Testis (tissue), 3 donors: Measurements from ENCODE around the gene TIMM10. TPM values are rescaled to one million over a fixed set of nuclear protein-coding genes. Genes with fewer than 3 reads are reported as not detected.

ENCODE experiments used
- DNase-seq: peaks from one replicate; pipeline ENCODE4 v3.0.0-alpha.2; 2019
- H3K27ac ChIP-seq, 2 donors: fragments of 200-600 bp; sonication (generic); one replicate each; pipeline ENCODE4 v1.5.1; 2019
- H3K27me3 ChIP-seq: fragments of 200-600 bp; sonication (generic); one replicate; pipeline ENCODE4 v1.5.1; 2019
- H3K36me3 ChIP-seq: fragments of 200-600 bp; sonication (generic); one replicate; pipeline ENCODE4 v1.5.1; 2017; ENCODE audit warnings: low read depth; ENCODE audit errors: missing control alignments
- H3K4me1 ChIP-seq: fragments of 200-600 bp; sonication (generic); one replicate; pipeline ENCODE4 v1.5.1; 2019
- H3K4me3 ChIP-seq, 2 donors: fragments of 200-600 bp; sonication (generic); one replicate each; pipeline ENCODE4 v1.5.1; 2017 to 2019
- H3K9me3 ChIP-seq: fragments of 200-600 bp; sonication (generic); one replicate; pipeline ENCODE4 v1.5.1; 2017
- CTCF ChIP-seq, 3 experiments: fragments of 450-650 bp in 2 of 3; fragments of 200-600 bp in 1 of 3; sonication (generic) in 1 of 3; IDR thresholded peaks; one replicate each; pipeline ENCODE4 v1.5.1; 2016 to 2019; ENCODE audit warnings: antibody characterized with exemption in 3 of 3, mild to moderate bottlenecking in 2 of 3, moderate library complexity in 1 of 3
- POLR2A ChIP-seq: fragments of 450-650 bp; IDR thresholded peaks from one replicate; pipeline ENCODE4 v1.6.1; 2017; ENCODE audit warnings: antibody characterized with exemption, mild to moderate bottlenecking, moderate library complexity
- WGBS, 2 donors: methylation state at CpG; one replicate each; pipeline ENCODE4 v1.1.5; 2018; 5-methylcytosine and 5-hydroxymethylcytosine counted together
- intact Hi-C: fragments of 100-400 bp; cut with DNase I; formaldehyde crosslinking; loops from one replicate; pipeline ENCODE4 v1.15.1; 2023; ENCODE audit warnings: low total_unique reads
- polyA plus RNA-seq: library from polyadenylated mRNA; stranded (reverse); fragments of 350-450 nt; fragmentation: Illumina TruSeq; extraction: RNeasy Lipid Tissue Mini Kit (QIAGEN cat#74804); gene quantifications from one replicate; pipeline ENCODE4 v1.2.3, GENCODE V29; 2014; ENCODE audit warnings: low read depth, low replicate concordance; ENCODE audit not compliant: insufficient read depth
- total RNA-seq, 2 donors: library from RNA; depleted of rRNA; stranded (reverse); fragments of >200 nt; gene quantifications; one replicate each; pipeline ENCODE4 v1.2.3, GENCODE V29; 2016

Gene TIMM10
- total and polyA plus RNA-seq, 3 donors from 2014 or later, result 27.7 to 56.9 (median 49.1) TPM

GRCh38 chr11:57490456-57491248 lies 39.9 kb downstream of the TIMM10 start:
- H3K36me3 ChIP-seq, result no peaks in the 10 kb centered on the region
- no peak overlapping the region for H3K27ac ChIP-seq
- no peak for DNase-seq
- TF ChIP-seq POLR2A (no peak), CTCF (IDR thresholded peaks at IDR 0.05) (no peak)
- H3K27me3 ChIP-seq, result no peaks in the 10 kb centered on the region
- no peaks in the 10 kb centered on the region for H3K9me3 ChIP-seq
- no peak overlapping the region for H3K4me3 ChIP-seq
- 92 to 96% methylated on average over 8 to 9 of the region's 9 CpGs for WGBS, 2 donors
- intact Hi-C loops, result no loop called here
- no peaks in the 10 kb centered on the region for H3K4me1 ChIP-seq

- Histone ChIP-seq H3K4me3 (no peak overlapping the region), H3K9me3 (no peaks in the 10 kb centered on the region), H3K36me3 (no peaks in the 10 kb centered on the region), H3K4me1 (peaks cover 3% of the 10 kb centered on the region), H3K27ac (no peak overlapping the region), H3K27me3 (no peaks in the 10 kb centered on the region)
- TF ChIP-seq POLR2A (no peak), CTCF (IDR thresholded peaks at IDR 0.05) (no peak)
- 74 to 80% methylated on average over 6 of the region's 6 CpGs for WGBS, 2 donors
- no peak for DNase-seq
- intact Hi-C loops, result no loop called here
Measured at GRCh38 chr11:57487920-57488659, 42.5 kb downstream of the TIMM10 start.

- no peaks in the 10 kb centered on the region for H3K36me3 ChIP-seq
- TF ChIP-seq CTCF (IDR thresholded peaks at IDR 0.05), result no peak
- 93 to 95% methylated on average over 10 to 15 of the region's 15 CpGs for WGBS, 2 donors
Measured at GRCh38 chr11:57487021-57487778, 43.4 kb downstream of the TIMM10 start.

GRCh38 chr11:57485217-57485990 lies 45.1 kb downstream of the TIMM10 start:
- intact Hi-C loops, result no loop called here
- H3K4me3 ChIP-seq, result no peak overlapping the region
- WGBS, 2 donors, result 89 to 95% methylated on average over 9 to 10 of the region's 10 CpGs
- no peaks in the 10 kb centered on the region for H3K27me3 ChIP-seq
- peaks cover 12% of the 10 kb centered on the region for H3K4me1 ChIP-seq
- H3K27ac ChIP-seq, result no peak overlapping the region
- no peaks in the 10 kb centered on the region for H3K36me3 ChIP-seq
- no peak for DNase-seq
- no peaks in the 10 kb centered on the region for H3K9me3 ChIP-seq
- TF ChIP-seq POLR2A (no peak), CTCF (IDR thresholded peaks at IDR 0.05) (no peak)

More at GRCh38 chr11:57487021-57487778, 43.4 kb downstream of the TIMM10 start:
- Histone ChIP-seq H3K9me3 (no peaks in the 10 kb centered on the region), H3K27ac (no peak overlapping the region), H3K4me3 (no peak overlapping the region), H3K27me3 (no peaks in the 10 kb centered on the region), H3K4me1 (peaks cover 12% of the 10 kb centered on the region)
- intact Hi-C loops, result no loop called here
- no peak for DNase-seq
